Left kidney (tissue), 8 donors: ENCODE measurements around the gene FNIP2. TPM values are rescaled to one million over a fixed set of nuclear protein-coding genes. Genes with fewer than 3 reads are reported as not detected.
"Not testable (repeated sequence)": the region's sequence is repeated elsewhere in the genome, so short reads cannot be mapped to it uniquely, and the experiment has no call there.

Experiments
- DNase-seq: peaks from one replicate; pipeline ENCODE4 v3.0.0-alpha.2; 2013
- long read RNA-seq, 8 donors: transcript quantifications; one replicate each; lab custom pipeline, GENCODE V29; 2026
- polyA plus RNA-seq: library from polyadenylated mRNA; unstranded; fragments of 120-200 nt; gene quantifications from one replicate; pipeline ENCODE4 v1.2.1, GENCODE V29; 2013; ENCODE audit not compliant: insufficient read length

The FNIP2 gene
- polyA plus RNA-seq: 46.8 TPM
- long read RNA-seq, donor 1, partial matches to known transcripts: 0 of 1 reads
- long read RNA-seq, donor 1, other reads (novel, unspliced or antisense): 0 of 1 reads
- long read RNA-seq, donor 2: 0 reads
- long read RNA-seq, donor 3, full-length matches to known transcripts: 1 of 1 reads
- long read RNA-seq, donor 3, partial matches to known transcripts: 0 of 1 reads
- long read RNA-seq, donor 3, other reads (novel, unspliced or antisense): 0 of 1 reads
- long read RNA-seq, donor 4: 0 reads
- long read RNA-seq, donor 5, full-length matches to known transcripts: 1 of 1 reads
- long read RNA-seq, donor 5, partial matches to known transcripts: 0 of 1 reads
- long read RNA-seq, donor 5, other reads (novel, unspliced or antisense): 0 of 1 reads
- long read RNA-seq, donor 6: 0 reads
- long read RNA-seq, donor 7: 0 reads
- long read RNA-seq, donor 8: 0 reads

GRCh38 chr4:158768555-158769174 lies at the start of gene FNIP2:
FNIP2 (plus strand) TSS chr4:158769026; CDS start chr4:158769213, 187 bp downstream.
- peak; percentile 78 for DNase-seq

GRCh38 chr4:158721680-158722079 lies 47.1 kb upstream of the FNIP2 start:
- no peak for DNase-seq

GRCh38 chr4:158722291-158722916 lies 46.4 kb upstream of the FNIP2 start:
- peak; percentile 42 for DNase-seq

GRCh38 chr4:158722917-158723793 lies 45.7 kb upstream of the FNIP2 start, which contains the start of gene PPID:
PPID (minus strand) TSS chr4:158723396; CDS start chr4:158723288, 108 bp downstream.
- peak; percentile 83 for DNase-seq

GRCh38 chr4:158724637-158725036 lies 44.2 kb upstream of the FNIP2 start:
- no peak for DNase-seq

GRCh38 chr4:158726633-158727032 lies 42.2 kb upstream of the FNIP2 start:
- DNase-seq: no peak

GRCh38 chr4:158728236-158728635 lies 40.6 kb upstream of the FNIP2 start:
- DNase-seq: no peak

- peak; percentile 50 for DNase-seq
Measured at GRCh38 chr4:158729716-158730559, 38.9 kb upstream of the FNIP2 start.

- no peak for DNase-seq
Measured at GRCh38 chr4:158738866-158739265, 30.0 kb upstream of the FNIP2 start.

GRCh38 chr4:158739600-158739999 lies 29.2 kb upstream of the FNIP2 start:
- no peak for DNase-seq

- no peak for DNase-seq
Measured at GRCh38 chr4:158741326-158742021, 27.4 kb upstream of the FNIP2 start.

GRCh38 chr4:158746537-158746936 lies 22.3 kb upstream of the FNIP2 start:
- DNase-seq: not testable (repeated sequence)

GRCh38 chr4:158750379-158750778 lies 18.4 kb upstream of the FNIP2 start:
- DNase-seq: no peak

GRCh38 chr4:158754385-158755180 lies 14.2 kb upstream of the FNIP2 start:
- DNase-seq: no peak

GRCh38 chr4:158755819-158756218 lies 13.0 kb upstream of the FNIP2 start:
- not testable (repeated sequence) for DNase-seq

- DNase-seq: no peak
Measured at GRCh38 chr4:158756588-158756987, 12.2 kb upstream of the FNIP2 start.

- DNase-seq: no peak
Measured at GRCh38 chr4:158758142-158758541, 10.7 kb upstream of the FNIP2 start.

GRCh38 chr4:158758703-158759102 lies 10.1 kb upstream of the FNIP2 start:
- no peak for DNase-seq

GRCh38 chr4:158759539-158759938 lies 9.3 kb upstream of the FNIP2 start:
- not testable (repeated sequence) for DNase-seq
